Mesothelial cell of epicardium (in vitro differentiated cells): Measurements from ENCODE around the gene BIN1. TPM values are rescaled to one million over a fixed set of nuclear protein-coding genes. Genes with fewer than 3 reads are reported as not detected.

Source experiments
- DNase-seq, 2 experiments: peaks; one replicate each; pipeline ENCODE4 v3.0.0; 2021; ENCODE audit warnings: low spot score in 2 of 2; ENCODE audit not compliant: unreplicated experiment in 2 of 2
- H3K27ac Mint-ChIP-seq: 2 replicates; pipeline ENCODE4 v1.8.0; 2021; ENCODE audit warnings: mixed read lengths
- H3K27me3 Mint-ChIP-seq: 2 replicates; pipeline ENCODE4 v1.8.0; 2021; ENCODE audit warnings: low read depth, mixed read lengths
- H3K36me3 Mint-ChIP-seq: 2 replicates; pipeline ENCODE4 v1.8.0; 2021; ENCODE audit warnings: mixed read lengths
- H3K4me1 Mint-ChIP-seq: 2 replicates; pipeline ENCODE4 v1.8.0; 2021; ENCODE audit warnings: mixed read lengths
- H3K4me3 Mint-ChIP-seq: 2 replicates; pipeline ENCODE4 v1.8.0; 2021; ENCODE audit warnings: mild to moderate bottlenecking, moderate library complexity, mixed read lengths
- H3K9me3 Mint-ChIP-seq: 2 replicates; pipeline ENCODE4 v1.8.0; 2021; ENCODE audit warnings: mixed read lengths
- CTCF ChIP-seq: fragments of 200-600 bp; sonication (generic); IDR thresholded peaks from one replicate; pipeline ENCODE4 v1.5.0; 2021; ENCODE audit warnings: antibody characterized with exemption; ENCODE audit not compliant: unreplicated experiment
- total RNA-seq: library from RNA; stranded (reverse); gene quantifications from 3 replicates; pipeline ENCODE4 v1.2.1, GENCODE V29; 2021

The BIN1 gene
- total RNA-seq, 1 donor from 2014 or later, result 45.7 TPM

- Mint-ChIP-seq H3K36me3 (no peaks in the 10 kb centered on the region), H3K27me3 (no peaks in the 10 kb centered on the region), H3K4me3 (no peak overlapping the region), H3K9me3 (no peaks in the 10 kb centered on the region), H3K4me1 (peaks cover 45% of the 10 kb centered on the region), H3K27ac (no peak overlapping the region)
- DNase-seq, result no peak
- TF ChIP-seq CTCF, result no peak
These were observed 15.1 kb downstream of the BIN1 start for GRCh38 chr2:127091886-127092285.

DNA sequence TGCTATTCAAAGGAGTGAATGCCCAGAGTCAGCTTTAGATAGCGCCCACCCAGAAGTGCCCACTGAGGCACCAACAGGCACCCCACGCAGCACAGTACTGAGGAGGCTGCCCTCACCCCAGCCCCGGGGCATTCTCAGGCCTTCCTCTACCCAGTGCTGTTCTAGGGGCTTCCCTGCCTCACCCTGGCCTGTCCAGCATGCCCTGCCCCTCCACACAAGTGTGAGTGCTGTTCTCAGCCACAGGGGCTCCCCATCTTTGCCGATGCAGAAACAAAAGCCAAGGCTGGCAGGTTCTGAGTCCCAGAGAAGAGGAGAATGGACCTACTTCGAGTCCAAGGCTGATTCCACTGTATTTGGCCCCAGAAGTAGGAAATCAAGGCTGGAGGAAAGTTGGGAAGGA, 15.8 kb downstream of the BIN1 start:
- Mint-ChIP-seq H3K27ac (no peak overlapping the region), H3K4me3 (no peak overlapping the region), H3K27me3 (no peaks in the 10 kb centered on the region), H3K36me3 (no peaks in the 10 kb centered on the region), H3K9me3 (no peaks in the 10 kb centered on the region), H3K4me1 (peaks cover 52% of the 10 kb centered on the region)
- no peak for TF ChIP-seq CTCF
- DNase-seq, result no peak

- H3K4me1 Mint-ChIP-seq, result peaks cover 54% of the 10 kb centered on the region
These were observed 16.5 kb downstream of the BIN1 start for GRCh38 chr2:127090281-127091120.

DNA sequence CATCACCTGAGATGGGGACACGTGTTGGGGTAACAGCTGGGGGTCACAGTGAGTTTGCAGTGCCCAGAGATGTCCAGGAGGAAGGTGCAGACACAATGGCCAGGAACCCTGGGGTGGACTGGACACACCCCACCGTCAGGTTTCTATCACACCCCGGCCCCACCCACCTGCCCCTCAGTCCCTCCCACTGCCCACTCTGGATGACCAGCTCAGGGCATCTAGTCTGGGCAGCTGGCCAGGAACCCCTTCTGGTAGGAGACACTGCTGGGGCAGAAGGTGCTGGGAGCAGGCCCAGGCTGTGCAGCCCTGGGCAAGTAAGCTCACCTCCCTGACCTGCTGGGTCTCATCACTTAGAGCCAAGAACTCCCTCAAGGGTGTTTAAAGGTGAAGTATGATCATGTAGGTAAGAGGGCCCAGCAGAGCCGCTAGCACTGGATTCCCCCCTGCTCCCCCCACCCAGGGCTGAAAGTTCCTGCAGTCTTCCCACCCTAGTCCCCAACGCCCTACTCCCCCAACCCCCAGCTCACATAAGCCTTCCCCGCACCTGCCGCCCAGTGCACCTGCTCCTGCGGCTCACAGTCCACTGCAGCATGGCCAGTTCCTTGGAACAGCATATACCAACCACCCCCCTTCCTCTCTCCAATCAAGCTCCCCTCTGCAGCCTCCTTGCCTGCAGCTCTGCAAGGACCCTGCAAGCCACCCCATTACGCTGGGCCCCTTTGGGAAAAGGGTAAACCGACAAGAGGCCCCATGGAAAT, 17.3 kb downstream of the BIN1 start:
- Mint-ChIP-seq H3K27me3 (no peaks in the 10 kb centered on the region), H3K27ac (no peak overlapping the region), H3K4me1 (peaks cover 52% of the 10 kb centered on the region), H3K36me3 (no peaks in the 10 kb centered on the region), H3K4me3 (no peak overlapping the region), H3K9me3 (no peaks in the 10 kb centered on the region)
- DNase-seq, result no peak
- TF ChIP-seq CTCF, result no peak

More at GRCh38 chr2:127090281-127091120, 16.5 kb downstream of the BIN1 start:
- no peaks in the 10 kb centered on the region for H3K9me3 Mint-ChIP-seq
- no peaks in the 10 kb centered on the region for H3K36me3 Mint-ChIP-seq
- no peak for TF ChIP-seq CTCF
- no peak overlapping the region for H3K4me3 Mint-ChIP-seq
- H3K27me3 Mint-ChIP-seq, result no peaks in the 10 kb centered on the region
- no peak for DNase-seq
- no peak overlapping the region for H3K27ac Mint-ChIP-seq

- no peaks in the 10 kb centered on the region for H3K36me3 Mint-ChIP-seq
- H3K9me3 Mint-ChIP-seq, result no peaks in the 10 kb centered on the region
- H3K4me1 Mint-ChIP-seq, result peaks cover 53% of the 10 kb centered on the region
- no peak overlapping the region for H3K27ac Mint-ChIP-seq
- no peak for TF ChIP-seq CTCF
- H3K27me3 Mint-ChIP-seq, result no peaks in the 10 kb centered on the region
- no peak overlapping the region for H3K4me3 Mint-ChIP-seq
- DNase-seq, result no peak
These were observed 18.2 kb downstream of the BIN1 start for GRCh38 chr2:127088706-127089105.
